ENCODE results near the gene SLC43A1. TPM values are rescaled to one million over a fixed set of nuclear protein-coding genes. Genes with fewer than 3 reads are reported as not detected.

Gene SLC43A1
- total RNA-seq, 4 donors from 2014 or later, result 1.8 to 11.4 (median 4.1) TPM

GRCh38 chr11:57475191-57475590 lies 40.3 kb downstream of the SLC43A1 start:
- no peak for DNase-seq
- intact Hi-C loops (cut with DNase I), result loop anchor here (10.0 kb wide), 1 partner anchor 130 kb away; no protein-coding TSS in a partner anchor
- H3K36me3 ChIP-seq, result no peaks in the 10 kb centered on the region
- no peak overlapping the region for H3K4me3 ChIP-seq
- no peaks in the 10 kb centered on the region for H3K9me3 ChIP-seq
- no peak for TF ChIP-seq CTCF (IDR thresholded peaks at IDR 0.05)
- no peak for TF ChIP-seq POLR2A (IDR thresholded peaks at IDR 0.05)
- 11 to 27% methylated on average over 1 of the region's 1 CpG for WGBS, 2 donors
- H3K4me1 ChIP-seq, result peaks cover 16 to 43% (median 19%) of the 10 kb centered on the region in 3 donors
- no peak overlapping the region for H3K27ac ChIP-seq
- H3K27me3 ChIP-seq, result peaks cover 0 to 50% (median 0%) of the 10 kb centered on the region in 4 donors

DNA sequence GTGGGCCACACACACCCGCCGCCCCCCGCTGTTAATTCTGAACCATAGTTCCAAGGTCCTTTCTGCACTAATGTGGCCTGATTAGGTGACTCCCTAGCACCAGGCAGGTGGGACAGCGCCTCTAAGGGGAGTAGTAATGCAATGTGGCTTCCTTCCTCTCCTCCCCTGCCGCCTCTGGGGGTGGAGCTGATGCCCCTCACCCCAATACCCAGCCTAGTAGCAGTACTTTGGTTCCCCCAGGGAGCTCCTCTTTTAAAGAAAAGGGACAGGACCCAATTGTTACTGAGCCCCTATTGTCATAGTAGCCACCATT lies 40.7 kb downstream of the SLC43A1 start:
- Histone ChIP-seq H3K27ac (no peak overlapping the region), H3K9me3 (no peaks in the 10 kb centered on the region), H3K36me3 (no peaks in the 10 kb centered on the region), H3K4me3 (no peak overlapping the region), H3K4me1 (peaks cover 16 to 43% (median 19%) of the 10 kb centered on the region in 3 donors), H3K27me3 (peaks cover 0 to 49% (median 0%) of the 10 kb centered on the region in 4 donors)
- intact Hi-C loops (cut with DNase I), result loop anchor here (10.0 kb wide), 1 partner anchor 130 kb away; no protein-coding TSS in a partner anchor
- TF ChIP-seq CTCF (IDR thresholded peaks at IDR 0.05) (no peak), POLR2A (IDR thresholded peaks at IDR 0.05) (no peak)
- DNase-seq, result no peak
- 70 to 73% methylated on average over 4 of the region's 5 CpGs for WGBS, 2 donors

- TF ChIP-seq POLR2A (IDR thresholded peaks at IDR 0.05) (no peak), CTCF (IDR thresholded peaks at IDR 0.05) (no peak)
- Histone ChIP-seq H3K9me3 (no peaks in the 10 kb centered on the region), H3K4me3 (no peak overlapping the region), H3K4me1 (peaks cover 16 to 43% (median 19%) of the 10 kb centered on the region in 3 donors), H3K27me3 (peaks cover 0 to 49% (median 0%) of the 10 kb centered on the region in 4 donors), H3K27ac (no peak overlapping the region), H3K36me3 (no peaks in the 10 kb centered on the region)
- intact Hi-C loops (cut with DNase I), result loop anchor here (10.0 kb wide), 1 partner anchor 129 kb away; no protein-coding TSS in a partner anchor
- WGBS, 2 donors, result 53 to 63% methylated on average over 8 to 9 of the region's 9 CpGs
- DNase-seq, result no peak
These were observed 41.3 kb downstream of the SLC43A1 start for GRCh38 chr11:57474017-57474802.

- Histone ChIP-seq H3K9me3 (no peaks in the 10 kb centered on the region), H3K27ac (no peak overlapping the region), H3K36me3 (no peaks in the 10 kb centered on the region), H3K4me1 (peaks cover 16 to 43% (median 19%) of the 10 kb centered on the region in 3 donors), H3K27me3 (peaks cover 0 to 44% (median 0%) of the 10 kb centered on the region in 4 donors), H3K4me3 (no peak overlapping the region)
- 55 to 61% methylated on average over 6 of the region's 6 CpGs for WGBS, 2 donors
- intact Hi-C loops (cut with DNase I), result loop anchor here (10.0 kb wide), 1 partner anchor 129 kb away; no protein-coding TSS in a partner anchor
- DNase-seq, result no peak
- TF ChIP-seq POLR2A (IDR thresholded peaks at IDR 0.05) (no peak), CTCF (IDR thresholded peaks at IDR 0.05) (no peak)
These were observed 42.1 kb downstream of the SLC43A1 start for GRCh38 chr11:57473285-57473841.

DNA sequence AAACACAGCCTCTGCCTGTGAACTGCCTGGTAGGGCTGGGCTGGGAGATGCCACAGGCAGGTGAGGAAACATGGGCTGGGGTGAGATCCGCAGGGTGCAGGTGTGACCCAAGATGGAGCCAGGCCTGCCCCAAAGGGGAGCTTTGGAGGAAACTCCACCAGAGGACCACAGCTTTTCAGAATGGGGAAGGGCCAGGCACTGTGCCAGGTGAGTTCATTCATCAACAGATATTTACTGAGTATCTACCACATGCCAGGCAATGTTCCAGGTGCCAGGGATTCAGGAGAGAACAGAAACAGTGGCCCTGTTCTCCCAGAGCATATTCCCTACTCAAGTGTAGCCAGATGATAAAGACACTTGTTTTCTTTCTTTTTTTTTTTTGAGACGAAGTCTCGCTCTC lies 44.0 kb downstream of the SLC43A1 start:
- 89 to 94% methylated on average over 2 to 3 of the region's 3 CpGs for WGBS, 2 donors
- no peak overlapping the region for H3K27ac ChIP-seq
- H3K4me3 ChIP-seq, result no peak overlapping the region
- H3K4me1 ChIP-seq, result peaks cover 8 to 28% (median 9%) of the 10 kb centered on the region in 3 donors
- H3K9me3 ChIP-seq, result no peaks in the 10 kb centered on the region
- no peak for TF ChIP-seq CTCF (IDR thresholded peaks at IDR 0.05)
- TF ChIP-seq POLR2A (IDR thresholded peaks at IDR 0.05), result no peak
- intact Hi-C loops (cut with DNase I), result loop anchor here (10.0 kb wide), 1 partner anchor 127 kb away; no protein-coding TSS in a partner anchor
- H3K36me3 ChIP-seq, result no peaks in the 10 kb centered on the region
- no peak for DNase-seq
- peaks cover 0 to 33% (median 0%) of the 10 kb centered on the region in 4 donors for H3K27me3 ChIP-seq

All from esophagus squamous epithelium (tissue), 5 donors.